Lung (tissue), 12 donors: Measurements from ENCODE around the gene SUCLG1. TPM values are rescaled to one million over a fixed set of nuclear protein-coding genes. Genes with fewer than 3 reads are reported as not detected.

Experiments used
- ATAC-seq: fragments of 200-7000 bp; cut with Tn5 transposase; one replicate; pipeline ENCODE4 v1.9.1; 2020; ENCODE audit warnings: moderate number of reproducible peaks; ENCODE audit not compliant: insufficient read depth, low FRiP score
- DNase-seq, 3 donors: peaks; one replicate each; pipeline ENCODE4 v3.0.0-alpha.2; 2013 to 2017
- H3K27ac ChIP-seq, 2 donors: one replicate each; pipeline ENCODE4 v1.5.1; 2013; ENCODE audit warnings: mild to moderate bottlenecking in 2 of 2, moderate library complexity in 2 of 2, control low read depth in 1 of 2, inconsistent platforms in 1 of 2, low read depth in 1 of 2, low read length in 1 of 2
- H3K27me3 ChIP-seq, 3 donors: one replicate each; pipeline ENCODE4 v1.5.1; 2013; ENCODE audit warnings: low read length in 2 of 3; ENCODE audit not compliant: control insufficient read depth in 3 of 3, insufficient read depth in 3 of 3
- H3K36me3 ChIP-seq, 4 donors: one replicate each; pipeline ENCODE4 v1.5.1; 2013; ENCODE audit warnings: low read length in 4 of 4, mild to moderate bottlenecking in 1 of 4, moderate library complexity in 1 of 4; ENCODE audit not compliant: control insufficient read depth in 4 of 4, insufficient read depth in 4 of 4
- H3K4me1 ChIP-seq, 5 donors: one replicate each; pipeline ENCODE4 v1.5.1; 2013; ENCODE audit warnings: low read length in 5 of 5, mild to moderate bottlenecking in 2 of 5, moderate library complexity in 1 of 5; ENCODE audit not compliant: control insufficient read depth in 5 of 5, insufficient read depth in 5 of 5
- H3K4me3 ChIP-seq: one replicate; pipeline ENCODE4 v1.5.1; 2013; ENCODE audit warnings: mild to moderate bottlenecking, control low read depth, moderate library complexity
- H3K9ac ChIP-seq, 2 donors: one replicate each; pipeline ENCODE4 v1.5.1; 2013; ENCODE audit warnings: low read length in 2 of 2, control low read depth in 1 of 2; ENCODE audit not compliant: insufficient read depth in 1 of 2
- H3K9me3 ChIP-seq, 4 donors: one replicate each; pipeline ENCODE4 v1.5.1; 2013; ENCODE audit warnings: low read length in 3 of 4, mild to moderate bottlenecking in 1 of 4, moderate library complexity in 1 of 4; ENCODE audit not compliant: control insufficient read depth in 4 of 4, insufficient read depth in 3 of 4
- WGBS, 2 donors: extraction: QIAGEN DNeasy Blood & Tissue Kit; methylation state at CpG; one replicate each; pipeline ENCODE4 v1.1.7; 2013; 5-methylcytosine and 5-hydroxymethylcytosine counted together
- polyA plus RNA-seq, 2 donors: library from polyadenylated mRNA; stranded (reverse); fragments of 200-250 nt; gene quantifications; one replicate each; pipeline ENCODE4 v1.2.1, GENCODE V29; 2013
- total RNA-seq, 2 donors: library from RNA; depleted of rRNA in 1 of 2; stranded (reverse); fragments of >200 nt in 1 of 2; gene quantifications; one replicate each; pipeline ENCODE4 v1.2.1, GENCODE V29; 2014 to 2021
- TF ChIP-seq, protein P1 (sequence below): IDR thresholded peaks from 2 replicates; pipeline ENCODE4 v1.5.1; 2012; ENCODE audit warnings: mild to moderate bottlenecking; ENCODE audit errors: control extremely low read depth, extremely low read depth
- donor health status: control.
- donor health status: control.
- donor health status: Bipolar disorder and iron deficiency.
- donor health status: healthy.
- donor health status: DM: yes; HTN: yes; CAD: no.

Gene SUCLG1
- total and polyA plus RNA-seq, 4 donors = 56.2 to 87.4 (median 63.9) TPM

DNA sequence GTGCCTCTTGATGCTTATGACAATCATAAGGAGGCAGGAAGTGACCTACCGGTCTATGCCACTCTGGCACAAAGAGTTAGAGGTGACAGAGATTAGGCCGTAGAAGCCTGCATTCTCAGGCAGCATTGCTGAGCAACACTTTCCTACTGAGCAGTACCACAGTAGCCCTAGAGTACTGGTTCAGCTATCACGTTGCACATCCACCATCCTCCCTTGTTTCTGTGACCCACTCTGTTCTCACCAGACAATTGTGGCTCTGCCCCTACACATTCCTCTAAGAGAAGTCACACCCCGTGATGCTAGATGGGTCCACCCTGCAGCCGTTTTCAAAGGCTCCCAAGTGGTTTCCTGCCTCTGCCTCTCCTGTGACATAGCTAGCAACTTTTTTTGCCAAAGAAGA is 22.6 kb upstream of the SUCLG1 start:
- H3K36me3 ChIP-seq = peaks cover 0 to 2% (median 0%) of the 10 kb centered on the region in 4 donors
- no peak for DNase-seq
- ATAC-seq = no peak
- no peak overlapping the region for H3K9ac ChIP-seq
- H3K4me1 ChIP-seq = peaks cover 0 to 20% (median 12%) of the 10 kb centered on the region in 5 donors
- H3K9me3 ChIP-seq = peaks cover 0 to 6% (median 3%) of the 10 kb centered on the region in 4 donors
- TF ChIP-seq, protein P1, sequence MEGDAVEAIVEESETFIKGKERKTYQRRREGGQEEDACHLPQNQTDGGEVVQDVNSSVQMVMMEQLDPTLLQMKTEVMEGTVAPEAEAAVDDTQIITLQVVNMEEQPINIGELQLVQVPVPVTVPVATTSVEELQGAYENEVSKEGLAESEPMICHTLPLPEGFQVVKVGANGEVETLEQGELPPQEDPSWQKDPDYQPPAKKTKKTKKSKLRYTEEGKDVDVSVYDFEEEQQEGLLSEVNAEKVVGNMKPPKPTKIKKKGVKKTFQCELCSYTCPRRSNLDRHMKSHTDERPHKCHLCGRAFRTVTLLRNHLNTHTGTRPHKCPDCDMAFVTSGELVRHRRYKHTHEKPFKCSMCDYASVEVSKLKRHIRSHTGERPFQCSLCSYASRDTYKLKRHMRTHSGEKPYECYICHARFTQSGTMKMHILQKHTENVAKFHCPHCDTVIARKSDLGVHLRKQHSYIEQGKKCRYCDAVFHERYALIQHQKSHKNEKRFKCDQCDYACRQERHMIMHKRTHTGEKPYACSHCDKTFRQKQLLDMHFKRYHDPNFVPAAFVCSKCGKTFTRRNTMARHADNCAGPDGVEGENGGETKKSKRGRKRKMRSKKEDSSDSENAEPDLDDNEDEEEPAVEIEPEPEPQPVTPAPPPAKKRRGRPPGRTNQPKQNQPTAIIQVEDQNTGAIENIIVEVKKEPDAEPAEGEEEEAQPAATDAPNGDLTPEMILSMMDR = no peak
- 28 to 44% methylated on average over 5 of the region's 5 CpGs for WGBS, 2 donors
- H3K27ac ChIP-seq = no peak overlapping the region
- no peak overlapping the region for H3K4me3 ChIP-seq
- no peaks in the 10 kb centered on the region for H3K27me3 ChIP-seq

DNA sequence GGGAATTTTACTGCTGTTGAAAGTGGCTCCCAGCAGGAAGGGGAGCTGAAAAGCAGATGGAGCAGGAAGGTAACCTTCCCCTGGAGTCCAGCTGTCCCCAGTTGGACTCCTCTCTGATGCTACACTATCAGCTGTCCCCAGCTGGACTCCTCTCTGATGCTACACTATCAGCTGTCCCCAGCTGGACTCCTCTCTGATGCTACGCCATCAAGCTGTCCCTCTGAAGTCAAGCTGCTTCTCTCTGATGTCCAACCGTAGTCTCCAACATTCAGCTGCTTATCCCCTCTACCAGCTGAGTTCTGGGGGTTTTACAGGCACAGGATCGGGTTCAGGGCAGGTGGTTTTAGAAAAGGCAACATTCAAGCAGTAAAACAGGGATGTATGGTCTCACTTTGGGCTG is 19.8 kb upstream of the SUCLG1 start:
- no peak for DNase-seq
- WGBS, 2 donors = 86 to 90% methylated on average over 3 of the region's 3 CpGs

DNA sequence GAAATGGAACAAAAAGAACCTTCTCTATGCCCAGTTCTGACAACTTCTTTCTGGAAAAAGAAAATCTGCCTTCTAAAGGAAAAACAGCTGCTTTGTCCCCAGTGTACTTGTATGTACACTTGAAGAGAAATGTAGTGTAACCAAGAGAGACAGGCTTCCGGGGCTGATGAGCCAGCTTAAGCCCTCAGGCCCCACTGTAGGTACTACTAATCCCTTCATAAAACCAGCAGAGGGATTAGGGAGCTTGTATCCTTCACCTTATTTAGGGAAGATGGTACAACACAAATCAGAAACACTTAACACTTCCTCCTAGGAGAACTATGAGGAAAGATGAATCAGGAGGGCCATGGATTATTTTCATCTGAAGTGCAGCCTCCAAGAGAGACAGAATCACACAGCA is 18.8 kb upstream of the SUCLG1 start:
- WGBS, 2 donors = 86 to 90% methylated on average over 1 of the region's 1 CpG
- DNase-seq = no peak
- Histone ChIP-seq H3K9ac (no peak overlapping the region), H3K27me3 (no peaks in the 10 kb centered on the region), H3K9me3 (peaks cover 0 to 9% (median 3%) of the 10 kb centered on the region in 4 donors), H3K36me3 (peaks cover 0 to 2% (median 0%) of the 10 kb centered on the region in 4 donors), H3K4me3 (no peak overlapping the region), H3K4me1 (peaks cover 0 to 23% (median 6%) of the 10 kb centered on the region in 5 donors), H3K27ac (no peak overlapping the region)
- ATAC-seq = no peak
- TF ChIP-seq, protein P1 = no peak

More for the DNA sequence above, 19.8 kb upstream of the SUCLG1 start:
- H3K4me1 ChIP-seq = peaks cover 0 to 14% (median 6%) of the 10 kb centered on the region in 5 donors
- no peak for ATAC-seq
- H3K4me3 ChIP-seq = no peak overlapping the region
- H3K9ac ChIP-seq = no peak overlapping the region
- peaks cover 0 to 9% (median 3%) of the 10 kb centered on the region in 4 donors for H3K9me3 ChIP-seq
- no peaks in the 10 kb centered on the region for H3K27me3 ChIP-seq
- peaks cover 0 to 2% (median 0%) of the 10 kb centered on the region in 4 donors for H3K36me3 ChIP-seq
- no peak overlapping the region for H3K27ac ChIP-seq
- TF ChIP-seq, protein P1 = no peak

DNA sequence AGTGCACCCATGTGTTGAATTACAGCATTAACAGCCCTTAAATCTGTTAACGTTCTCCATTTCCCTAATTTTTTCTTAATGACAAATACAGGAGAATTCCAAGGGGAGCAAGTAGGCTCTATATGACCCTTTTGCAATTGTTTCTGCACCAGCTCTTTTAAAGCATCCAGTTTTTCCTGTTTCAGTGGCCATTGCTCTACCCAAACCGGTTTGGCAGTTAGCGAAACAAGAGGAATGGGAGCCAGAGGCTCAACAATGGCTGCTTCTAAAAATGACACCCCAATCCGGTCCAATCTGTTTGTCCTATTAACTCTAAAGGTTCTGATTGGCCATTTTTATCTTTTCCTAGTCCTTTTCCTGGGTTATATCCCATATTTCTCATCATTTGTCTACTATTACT is 15.1 kb upstream of the SUCLG1 start:
- no peak overlapping the region for H3K27ac ChIP-seq
- WGBS, 2 donors = 59 to 79% methylated on average over 4 of the region's 4 CpGs
- TF ChIP-seq, protein P1 = no peak

More for the DNA sequence above, 15.1 kb upstream of the SUCLG1 start:
- Histone ChIP-seq H3K4me1 (peaks cover 0 to 27% (median 14%) of the 10 kb centered on the region in 5 donors), H3K9me3 (peaks cover 0 to 9% (median 3%) of the 10 kb centered on the region in 4 donors), H3K9ac (no peak overlapping the region), H3K36me3 (peaks cover 0 to 2% (median 0%) of the 10 kb centered on the region in 4 donors), H3K4me3 (no peak overlapping the region), H3K27me3 (no peaks in the 10 kb centered on the region)
- DNase-seq (peak; percentile 52 to 76 (median 66)), ATAC-seq (no peak)
